K562 (cell line): Measurements from ENCODE around the gene GSTM1. TPM values are rescaled to one million over a fixed set of nuclear protein-coding genes. Genes with fewer than 3 reads are reported as not detected.

ENCODE experiments used
- AFF1 ChIP-seq, 2 experiments: fragments of 450-650 bp; IDR thresholded peaks; 2 replicates each; pipeline ENCODE4 v1.6.1; 2018; ENCODE audit warnings: mild to moderate bottlenecking in 2 of 2, low read depth in 1 of 2; ENCODE audit not compliant: partially characterized antibody in 2 of 2
- CGGBP1 ChIP-seq: fragments of 250-450 bp; sonication (Bioruptor Pico); IDR thresholded peaks from 2 replicates; pipeline ENCODE4 v1.9.0; 2021; ENCODE audit warnings: mild to moderate bottlenecking
- ZNF133 ChIP-seq: fragments of 250-450 bp; sonication (Bioruptor Pico); IDR thresholded peaks from 2 replicates; pipeline ENCODE4 v1.4.0; 2020; ENCODE audit warnings: mild to moderate bottlenecking
- ZNF407 ChIP-seq: fragments of 450-650 bp; IDR thresholded peaks from 2 replicates; pipeline ENCODE4 v1.6.1; 2016; ENCODE audit warnings: low read depth
- ZNF511 ChIP-seq: sonication (generic); formaldehyde crosslinking; IDR thresholded peaks from 2 replicates; pipeline ENCODE4 v1.8.0; 2022; ENCODE audit warnings: mild to moderate bottlenecking, missing genetic modification reagents
- polyA plus RNA-seq, 8 experiments: library from polyadenylated mRNA; depleted of rRNA in 4 of 8; stranded (reverse) in 5 of 8; unstranded in 3 of 8; fragments of >200 nt; fragmentation: Nextera tagmentation in 2 of 8; fragmentation: Illumina TruSeq in 1 of 8; extraction: Ambion mirVana in 2 of 8; extraction: Trizol in 1 of 8; gene quantifications; 2 replicates each; pipeline versions ENCODE4 v1.2.1 to v1.2.3, GENCODE V29; 2011 to 2014; ENCODE audit warnings: inconsistent platforms in 1 of 8, missing spikeins in 1 of 8
- total RNA-seq, 7 experiments: library from RNA; depleted of rRNA in 6 of 7; stranded (reverse); fragments of >200 nt in 6 of 7; fragmentation: Illumina TruSeq in 2 of 7; extraction: Trizol in 2 of 7; gene quantifications; 2 replicates each; pipeline versions ENCODE4 v1.2.1 to v1.2.3, GENCODE V29; 2011 to 2021; ENCODE audit warnings: low replicate concordance in 1 of 7
- TF ChIP-seq, protein P1 (sequence below): fragments of 150-350 bp; conservative IDR thresholded peaks from 2 replicates; pipeline ENCODE4 v1.6.1; 2014; ENCODE audit warnings: low read length

Gene GSTM1
- total and polyA plus RNA-seq, 9 of the 15 experiments (the other 6 are each of a cell fraction or from before 2014, with no cell fraction given): not detected

- TF ChIP-seq, protein P1, sequence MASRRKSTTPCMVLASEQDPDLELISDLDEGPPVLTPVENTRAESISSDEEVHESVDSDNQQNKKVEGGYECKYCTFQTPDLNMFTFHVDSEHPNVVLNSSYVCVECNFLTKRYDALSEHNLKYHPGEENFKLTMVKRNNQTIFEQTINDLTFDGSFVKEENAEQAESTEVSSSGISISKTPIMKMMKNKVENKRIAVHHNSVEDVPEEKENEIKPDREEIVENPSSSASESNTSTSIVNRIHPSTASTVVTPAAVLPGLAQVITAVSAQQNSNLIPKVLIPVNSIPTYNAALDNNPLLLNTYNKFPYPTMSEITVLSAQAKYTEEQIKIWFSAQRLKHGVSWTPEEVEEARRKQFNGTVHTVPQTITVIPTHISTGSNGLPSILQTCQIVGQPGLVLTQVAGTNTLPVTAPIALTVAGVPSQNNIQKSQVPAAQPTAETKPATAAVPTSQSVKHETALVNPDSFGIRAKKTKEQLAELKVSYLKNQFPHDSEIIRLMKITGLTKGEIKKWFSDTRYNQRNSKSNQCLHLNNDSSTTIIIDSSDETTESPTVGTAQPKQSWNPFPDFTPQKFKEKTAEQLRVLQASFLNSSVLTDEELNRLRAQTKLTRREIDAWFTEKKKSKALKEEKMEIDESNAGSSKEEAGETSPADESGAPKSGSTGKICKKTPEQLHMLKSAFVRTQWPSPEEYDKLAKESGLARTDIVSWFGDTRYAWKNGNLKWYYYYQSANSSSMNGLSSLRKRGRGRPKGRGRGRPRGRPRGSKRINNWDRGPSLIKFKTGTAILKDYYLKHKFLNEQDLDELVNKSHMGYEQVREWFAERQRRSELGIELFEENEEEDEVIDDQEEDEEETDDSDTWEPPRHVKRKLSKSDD: no peak
- TF ChIP-seq ZNF133: no peak
- peak in 1 of 2 experiments; percentile 27 for TF ChIP-seq AFF1 (IDR thresholded peaks at IDR 0.05; ENCODE audit: low read depth in 1 of 2, partially characterized antibody in 2 of 2)
- peak; percentile 78 for TF ChIP-seq ZNF511 (CRISPR knock-in tag)
- peak; percentile 96 for TF ChIP-seq ZNF407
- no peak for TF ChIP-seq CGGBP1 (CRISPR knock-in tag)
Measured at GRCh38 chr1:109655615-109656519, 31.8 kb upstream of the GSTM1 start, which contains the start of gene GSTM4 (continued).
